GM20000 (cell line): Measurements from ENCODE around the gene CDKL5.

Experiments
- DNase-seq: peaks from one replicate; pipeline ENCODE4 v3.0.0; 2012; ENCODE audit warnings: low spot score
- CTCF ChIP-seq: IDR thresholded peaks from 2 replicates; pipeline ENCODE4 v1.5.1; 2012; ENCODE audit warnings: mild to moderate bottlenecking, control low read depth; ENCODE audit errors: extremely low read depth, missing control alignments

Gene CDKL5

GRCh38 chrX:18491587-18492340, 66.4 kb downstream of the CDKL5 start:
- no peak for TF ChIP-seq CTCF

DNA sequence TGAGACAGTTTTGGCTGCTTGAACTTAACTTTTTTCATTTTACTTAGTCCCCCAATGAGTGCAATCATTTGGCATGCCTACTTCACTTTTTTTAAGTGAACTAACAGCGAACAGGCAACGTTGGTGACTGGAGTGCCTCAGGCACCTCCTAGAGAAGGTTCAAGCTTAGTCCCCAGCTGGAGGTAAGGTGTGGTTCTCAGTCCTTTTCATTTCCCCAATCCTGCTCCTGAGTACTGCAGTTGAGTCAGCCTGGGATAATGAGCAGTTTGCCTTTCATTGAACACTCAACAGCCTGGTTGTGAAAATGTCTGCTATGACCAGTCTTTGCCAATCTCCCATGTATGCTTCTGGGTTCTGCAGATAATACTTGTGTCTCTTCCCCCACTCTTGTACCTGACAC, 109.5 kb downstream of the CDKL5 start:
- TF ChIP-seq CTCF: no peak
- no peak for DNase-seq

More at GRCh38 chrX:18491587-18492340, 66.4 kb downstream of the CDKL5 start:
- no peak for DNase-seq

GRCh38 chrX:18537068-18537467, 111.7 kb downstream of the CDKL5 start:
- no peak for DNase-seq
- TF ChIP-seq CTCF: no peak

DNA sequence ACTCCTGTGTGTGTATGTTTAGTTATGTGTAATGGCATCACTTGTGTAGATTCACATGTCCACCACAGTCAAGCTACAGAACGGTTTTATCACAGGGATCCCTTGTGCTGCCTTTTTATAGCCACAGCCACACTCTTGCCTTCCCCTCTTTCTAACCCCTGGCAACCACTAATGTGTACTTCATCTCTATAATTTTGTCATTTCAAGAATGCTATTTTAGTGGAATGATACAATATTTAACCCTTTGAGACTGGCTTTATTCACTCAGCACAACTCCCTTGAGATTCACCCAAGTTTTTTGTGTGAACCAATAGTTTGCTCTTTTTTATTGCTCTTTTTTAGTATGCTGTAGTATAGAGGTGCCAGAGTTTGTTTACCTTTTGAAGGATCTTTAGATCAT, 112.1 kb downstream of the CDKL5 start:
- no peak for TF ChIP-seq CTCF
- no peak for DNase-seq

- no peak for DNase-seq
Measured at GRCh38 chrX:18542131-18542530, 116.7 kb downstream of the CDKL5 start.

GRCh38 chrX:18542905-18543304, 117.5 kb downstream of the CDKL5 start:
- DNase-seq: no peak
- TF ChIP-seq CTCF: no peak

More at GRCh38 chrX:18542131-18542530, 116.7 kb downstream of the CDKL5 start:
- TF ChIP-seq CTCF: no peak

DNA sequence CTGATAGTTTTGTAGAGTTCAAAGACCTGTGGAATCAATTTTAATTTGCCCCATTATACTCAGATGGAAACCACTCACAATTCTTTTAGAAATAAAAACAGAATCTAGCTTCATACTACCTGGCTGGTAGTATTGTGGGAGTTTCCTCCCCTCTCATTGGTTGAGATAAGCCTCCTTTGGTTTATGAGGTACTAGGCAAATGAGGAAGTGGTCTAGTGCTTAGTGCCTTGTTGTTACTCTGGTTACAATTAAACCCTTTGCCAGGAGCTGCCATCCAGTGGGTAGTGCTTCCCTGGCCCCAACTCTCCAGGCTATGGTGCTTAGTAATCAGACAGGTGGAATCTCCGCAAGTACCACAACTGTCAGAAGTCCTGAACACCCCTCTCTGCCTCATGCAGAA, 118.3 kb downstream of the CDKL5 start:
- no peak for DNase-seq
- no peak for TF ChIP-seq CTCF
